ENCODE results near the gene NR6A1. TPM values are rescaled to one million over a fixed set of nuclear protein-coding genes. Genes with fewer than 3 reads are reported as not detected.

The NR6A1 gene
- total and polyA plus RNA-seq, 2 of the 13 experiments (the other 11 are each of a cell fraction or from before 2014, with no cell fraction given) = 28.1 to 31.5 TPM

DNA sequence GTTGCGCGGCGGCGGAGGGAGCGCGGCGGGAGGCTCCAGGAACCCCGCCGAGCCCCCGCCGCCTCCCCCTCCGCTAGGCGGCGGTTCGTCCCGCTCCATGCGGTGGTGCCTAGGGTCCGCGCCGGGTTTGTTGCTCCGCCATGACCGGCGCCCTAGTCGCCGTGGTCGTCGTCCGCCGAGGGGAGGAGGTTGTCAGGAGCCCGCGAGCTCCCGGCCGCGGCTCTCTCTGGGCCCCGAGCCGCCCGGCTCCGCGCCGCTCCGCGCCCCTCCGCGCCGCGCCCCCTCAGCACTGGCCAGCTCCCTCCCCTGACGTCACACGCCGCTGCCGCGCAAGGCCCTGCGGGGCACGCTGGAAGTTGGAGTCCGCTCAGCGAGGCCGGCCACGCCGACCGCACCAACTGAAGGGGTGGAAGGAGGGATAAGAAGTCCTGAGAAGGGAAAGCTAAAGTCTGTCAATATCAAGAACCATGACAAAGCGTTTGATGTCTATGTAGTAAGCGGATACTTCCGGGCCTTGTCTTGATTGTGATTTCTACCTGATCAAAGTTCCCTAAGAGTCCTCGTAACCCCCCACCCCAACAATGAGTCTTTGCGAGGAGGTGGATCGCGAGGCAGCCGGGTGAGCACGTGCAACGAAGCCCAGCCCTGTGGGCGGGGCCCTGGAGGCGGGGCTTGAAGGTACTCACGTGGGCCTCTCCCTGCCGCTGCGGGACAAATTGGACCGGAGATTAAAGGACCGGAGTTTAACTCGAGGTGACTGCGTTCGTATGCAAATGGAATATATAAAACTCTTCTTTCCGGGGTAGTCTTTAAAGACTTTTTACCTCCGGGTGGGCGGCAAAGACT lies at the start of gene NR6A1 (continued):
- TF ChIP-seq ZNF597 (CRISPR knock-in tag; IDR thresholded peaks at IDR 0.05) = 0 out of 2 replicates have a peak, but pooled peaks have one; percentile 34
- no peak for TF ChIP-seq ZNF17 (CRISPR knock-in tag; IDR thresholded peaks at IDR 0.05)
- TF ChIP-seq ZNF713 (CRISPR knock-in tag; IDR thresholded peaks at IDR 0.05) = no peak
- TF ChIP-seq SRY (CRISPR knock-in tag; IDR thresholded peaks at IDR 0.05) = peak; percentile 40; the same call in 1 of the 2 replicates
- no peak for TF ChIP-seq ZC3H13 (CRISPR knock-in tag; IDR thresholded peaks at IDR 0.05)
- no peak for TF ChIP-seq CBX1 (IDR thresholded peaks at IDR 0.05; ENCODE audit: low read depth)
- peak; percentile 71 for TF ChIP-seq MED8 (CRISPR knock-in tag; IDR thresholded peaks at IDR 0.05; ENCODE audit: insufficient replicate concordance)
- 0 out of 2 replicates have a peak, but pooled peaks have one; percentile 53 for TF ChIP-seq SP1 (IDR thresholded peaks at IDR 0.05)
- peak; percentile 84 for TF ChIP-seq SP1 (CRISPR knock-in tag; IDR thresholded peaks at IDR 0.05)
- TF ChIP-seq SPEN (CRISPR knock-in tag; IDR thresholded peaks at IDR 0.05; ENCODE audit: low read depth) = peak; percentile 59; the same call in 1 of the 2 replicates
- TF ChIP-seq ZNF562 (CRISPR knock-in tag; IDR thresholded peaks at IDR 0.05; ENCODE audit: borderline replicate concordance) = no peak
- no peak for TF ChIP-seq HOXA5 (CRISPR knock-in tag; IDR thresholded peaks at IDR 0.05)
- TF ChIP-seq ZNF703 (CRISPR knock-in tag; IDR thresholded peaks at IDR 0.05; ENCODE audit: borderline replicate concordance) = no peak
- no peak for TF ChIP-seq ZFP36 (IDR thresholded peaks at IDR 0.05; ENCODE audit: borderline replicate concordance, low read depth, low read length, partially characterized antibody)
- no peak for TF ChIP-seq HNF4A (CRISPR knock-in tag; IDR thresholded peaks at IDR 0.05)
- no peak for TF ChIP-seq ZNF253 (CRISPR knock-in tag; IDR thresholded peaks at IDR 0.05; ENCODE audit: borderline replicate concordance)
- TF ChIP-seq RFXAP (CRISPR knock-in tag; IDR thresholded peaks at IDR 0.05; ENCODE audit: borderline replicate concordance) = peak; percentile 59; the same call in 1 of the 2 replicates
- peak; percentile 68; the same call in 1 of the 2 replicates for TF ChIP-seq DNMT3B (CRISPR knock-in tag; conservative IDR thresholded peaks at IDR 0.05)
- TF ChIP-seq, protein P1, sequence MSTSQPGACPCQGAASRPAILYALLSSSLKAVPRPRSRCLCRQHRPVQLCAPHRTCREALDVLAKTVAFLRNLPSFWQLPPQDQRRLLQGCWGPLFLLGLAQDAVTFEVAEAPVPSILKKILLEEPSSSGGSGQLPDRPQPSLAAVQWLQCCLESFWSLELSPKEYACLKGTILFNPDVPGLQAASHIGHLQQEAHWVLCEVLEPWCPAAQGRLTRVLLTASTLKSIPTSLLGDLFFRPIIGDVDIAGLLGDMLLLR (CRISPR knock-in tag; IDR thresholded peaks at IDR 0.05) = no peak
- peak; percentile 48; the same call in 1 of the 2 replicates for TF ChIP-seq YEATS2 (CRISPR knock-in tag; IDR thresholded peaks at IDR 0.05; ENCODE audit: borderline replicate concordance)
- TF ChIP-seq JUNB (CRISPR knock-in tag; IDR thresholded peaks at IDR 0.05; ENCODE audit: borderline replicate concordance) = no peak
- no peak for TF ChIP-seq SRSF4 (IDR thresholded peaks at IDR 0.05; ENCODE audit: low read depth, low read length, poor library complexity, severe bottlenecking)
- no peak for TF ChIP-seq MTA3 (CRISPR knock-in tag; IDR thresholded peaks at IDR 0.05)
- no peak for TF ChIP-seq PRMT3 (CRISPR knock-in tag; IDR thresholded peaks at IDR 0.05; ENCODE audit: borderline replicate concordance, low read depth)
- TF ChIP-seq, protein P2, sequence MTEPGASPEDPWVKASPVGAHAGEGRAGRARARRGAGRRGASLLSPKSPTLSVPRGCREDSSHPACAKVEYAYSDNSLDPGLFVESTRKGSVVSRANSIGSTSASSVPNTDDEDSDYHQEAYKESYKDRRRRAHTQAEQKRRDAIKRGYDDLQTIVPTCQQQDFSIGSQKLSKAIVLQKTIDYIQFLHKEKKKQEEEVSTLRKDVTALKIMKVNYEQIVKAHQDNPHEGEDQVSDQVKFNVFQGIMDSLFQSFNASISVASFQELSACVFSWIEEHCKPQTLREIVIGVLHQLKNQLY (CRISPR knock-in tag; IDR thresholded peaks at IDR 0.05) = peak; percentile 73; the same call in 1 of the 2 replicates
- TF ChIP-seq ZNF768 (CRISPR knock-in tag; IDR thresholded peaks at IDR 0.05) = no peak
- peak; percentile 43 for TF ChIP-seq SOX5 (CRISPR knock-in tag; IDR thresholded peaks at IDR 0.05; ENCODE audit: borderline replicate concordance)
- peak; percentile 79 for TF ChIP-seq GATAD1 (CRISPR knock-in tag; IDR thresholded peaks at IDR 0.05)
- peak; percentile 58; the same call in 1 of the 2 replicates for TF ChIP-seq SALL1 (CRISPR knock-in tag; IDR thresholded peaks at IDR 0.05)
- no peak for TF ChIP-seq ZNF780A (CRISPR knock-in tag; IDR thresholded peaks at IDR 0.05)
- no peak for TF ChIP-seq CCAR2 (optimal IDR thresholded peaks at IDR 0.05; ENCODE audit: low read depth, low read length)
